HG03103 (cell line): Measurements from ENCODE around the gene ACE.

ENCODE experiments used
- ATAC-seq: cut with Tn5 transposase; IDR thresholded peaks from one replicate; pipeline ENCODE4 v1.9.1; 2021; ENCODE audit warnings: low read depth; ENCODE audit not compliant: unreplicated experiment

Gene ACE

DNA sequence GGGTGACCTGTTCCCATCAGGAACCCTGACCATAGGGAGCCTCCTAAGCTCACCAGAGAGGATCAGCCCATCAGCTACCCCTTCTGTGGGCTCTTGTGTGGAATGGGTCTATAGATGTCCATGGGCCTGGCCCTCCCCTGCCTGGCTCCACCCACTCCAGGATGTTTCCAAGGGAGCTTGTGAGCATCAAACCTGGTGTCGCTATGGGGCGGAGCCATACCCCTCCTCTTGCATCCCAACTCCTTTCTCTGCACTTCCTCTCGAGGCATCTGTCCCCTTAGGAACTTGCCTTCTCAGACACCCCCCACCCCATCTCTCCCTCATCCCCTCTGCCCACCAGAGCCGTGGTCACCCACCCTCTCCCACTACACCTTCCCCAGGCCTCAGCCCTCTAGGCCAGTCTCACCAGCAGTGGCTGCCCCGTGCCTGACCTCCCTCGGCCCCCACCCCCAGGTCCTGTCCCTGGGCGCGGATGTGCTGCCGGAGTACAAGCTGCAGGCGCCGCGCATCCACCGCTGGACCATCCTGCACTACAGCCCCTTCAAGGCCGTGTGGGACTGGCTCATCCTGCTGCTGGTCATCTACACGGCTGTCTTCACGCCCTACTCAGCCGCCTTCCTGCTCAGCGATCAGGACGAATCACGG lies 56.7 kb downstream of the ACE start:
- no peak for ATAC-seq

DNA sequence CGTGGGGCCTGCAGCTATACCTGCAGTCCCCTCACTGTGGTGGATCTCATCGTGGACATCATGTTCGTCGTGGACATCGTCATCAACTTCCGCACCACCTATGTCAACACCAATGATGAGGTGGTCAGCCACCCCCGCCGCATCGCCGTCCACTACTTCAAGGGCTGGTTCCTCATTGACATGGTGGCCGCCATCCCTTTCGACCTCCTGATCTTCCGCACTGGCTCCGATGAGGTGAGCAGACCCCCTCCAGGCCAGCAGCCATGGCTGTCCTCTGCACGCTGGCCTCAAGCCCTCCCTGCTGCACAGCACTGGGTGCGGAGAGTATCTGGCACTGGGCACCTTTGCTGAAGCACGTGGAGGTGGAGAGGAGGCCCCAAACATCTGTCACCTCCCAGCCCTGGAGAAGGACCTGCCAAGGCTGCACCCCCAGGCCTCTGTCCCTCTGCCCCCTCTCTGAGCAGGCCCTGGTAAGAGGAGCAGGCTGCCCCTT lies 57.3 kb downstream of the ACE start:
- no peak for ATAC-seq

GRCh38 chr17:63534816-63535455 lies 58.1 kb downstream of the ACE start:
- no peak for ATAC-seq

DNA sequence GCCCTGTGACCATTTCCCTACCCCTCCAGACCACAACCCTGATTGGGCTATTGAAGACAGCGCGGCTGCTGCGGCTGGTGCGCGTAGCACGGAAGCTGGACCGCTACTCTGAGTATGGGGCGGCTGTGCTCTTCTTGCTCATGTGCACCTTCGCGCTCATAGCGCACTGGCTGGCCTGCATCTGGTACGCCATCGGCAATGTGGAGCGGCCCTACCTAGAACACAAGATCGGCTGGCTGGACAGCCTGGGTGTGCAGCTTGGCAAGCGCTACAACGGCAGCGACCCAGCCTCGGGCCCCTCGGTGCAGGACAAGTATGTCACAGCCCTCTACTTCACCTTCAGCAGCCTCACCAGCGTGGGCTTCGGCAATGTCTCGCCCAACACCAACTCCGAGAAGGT lies 58.8 kb downstream of the ACE start:
- ATAC-seq, result no peak

DNA sequence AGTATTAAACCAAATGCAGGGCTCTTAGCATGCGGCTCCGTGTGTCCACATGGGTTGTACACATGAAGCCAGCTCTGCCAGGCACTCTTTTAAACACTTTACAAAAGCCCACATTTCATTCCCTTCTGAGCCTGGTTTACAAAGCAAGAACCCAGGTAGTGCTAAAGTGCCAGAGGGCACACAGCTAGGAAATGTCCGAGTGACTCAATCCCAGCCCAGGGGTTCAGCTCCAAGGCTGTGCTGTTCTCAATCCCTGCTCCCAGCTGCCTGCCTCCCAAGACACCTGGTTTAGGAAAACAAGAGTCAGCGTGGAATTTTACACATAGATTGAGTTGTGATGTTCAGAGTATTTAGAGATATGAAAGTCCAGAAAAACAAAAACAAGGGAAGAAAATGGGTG lies 60.1 kb downstream of the ACE start:
- no peak for ATAC-seq

- no peak for ATAC-seq
Measured at GRCh38 chr17:63537991-63538692, 61.3 kb downstream of the ACE start.

- no peak for ATAC-seq
Measured at GRCh38 chr17:63538693-63539595, 62.1 kb downstream of the ACE start.

GRCh38 chr17:63540590-63540989 lies 63.7 kb downstream of the ACE start:
- ATAC-seq, result no peak

DNA sequence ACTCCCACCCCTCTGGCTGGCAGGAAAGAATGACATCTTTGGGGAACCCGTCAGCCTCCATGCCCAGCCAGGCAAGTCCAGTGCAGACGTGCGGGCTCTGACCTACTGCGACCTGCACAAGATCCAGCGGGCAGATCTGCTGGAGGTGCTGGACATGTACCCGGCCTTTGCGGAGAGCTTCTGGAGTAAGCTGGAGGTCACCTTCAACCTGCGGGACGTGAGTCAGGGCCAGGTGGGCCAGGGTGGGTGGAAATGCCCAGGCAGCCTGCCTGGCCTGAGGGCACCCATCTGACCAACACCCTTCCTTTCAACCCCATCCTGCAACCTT lies 65.3 kb downstream of the ACE start:
- ATAC-seq, result no peak

DNA sequence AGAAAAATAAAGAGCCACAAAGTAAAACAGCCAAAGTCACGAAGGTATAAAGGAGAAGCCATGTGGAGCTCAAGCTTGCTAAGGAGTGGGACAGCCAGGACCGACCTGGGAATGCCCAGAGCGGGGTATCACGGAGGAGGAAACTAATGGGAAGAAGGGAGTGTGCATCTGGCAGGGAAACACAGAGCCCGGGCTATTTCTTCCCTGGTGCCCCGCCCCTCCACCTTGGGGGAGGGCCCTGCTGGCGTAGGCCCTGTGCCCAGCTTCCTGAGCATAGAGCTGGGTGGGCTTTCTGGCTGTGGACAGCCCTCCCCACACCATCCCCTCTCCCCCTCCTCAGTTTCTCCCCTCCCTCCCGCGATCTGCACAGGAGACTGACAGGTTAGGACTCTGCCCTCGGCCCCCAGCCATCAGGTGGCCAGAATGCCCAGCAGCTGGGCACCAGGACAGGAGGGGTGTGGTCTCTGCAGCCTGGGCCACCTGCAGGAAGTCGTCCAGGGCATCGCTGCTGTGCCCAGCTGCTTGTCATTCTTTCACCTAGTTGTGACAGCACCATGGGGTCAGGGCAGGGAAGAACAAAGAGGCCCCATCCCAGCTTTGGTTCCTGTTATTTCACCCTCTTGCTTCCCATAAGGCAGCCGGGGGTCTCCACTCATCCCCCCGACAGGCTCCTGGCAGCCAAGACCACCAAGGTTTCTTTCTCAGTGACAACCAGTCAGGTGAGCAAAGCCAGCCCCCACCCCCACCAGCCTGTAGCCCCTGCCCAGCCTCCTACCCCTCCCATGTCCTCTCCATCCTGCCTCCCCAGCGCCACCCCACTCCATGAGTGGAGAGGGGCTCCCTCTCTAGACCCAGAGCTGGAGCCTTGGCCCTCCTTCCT lies 66.3 kb downstream of the ACE start:
- ATAC-seq, result no peak

DNA sequence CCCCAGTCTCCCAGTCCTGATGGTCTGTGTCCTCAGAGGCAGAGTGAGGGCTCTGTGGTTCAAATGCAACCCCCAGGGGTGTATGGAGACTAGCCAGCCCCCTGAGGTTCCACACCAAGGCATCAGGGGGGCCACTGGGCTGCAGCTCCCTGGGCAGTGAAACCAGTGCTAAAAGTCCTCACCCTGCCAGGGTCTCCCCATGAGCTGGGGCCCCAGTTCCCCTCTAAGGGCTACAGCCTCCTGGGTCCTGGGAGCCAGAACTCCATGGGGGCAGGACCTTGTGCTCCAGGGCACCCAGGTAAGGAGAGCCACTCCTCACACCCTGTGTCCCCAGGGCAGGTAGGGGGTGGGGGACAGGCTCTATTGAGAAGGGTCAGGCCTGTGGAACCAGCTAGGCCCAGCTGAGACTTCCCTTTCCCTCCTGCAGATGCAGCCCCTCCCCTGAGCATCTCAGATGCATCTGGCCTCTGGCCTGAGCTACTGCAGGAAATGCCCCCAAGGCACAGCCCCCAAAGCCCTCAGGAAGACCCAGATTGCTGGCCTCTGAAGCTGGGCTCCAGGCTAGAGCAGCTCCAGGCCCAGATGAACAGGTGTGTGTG lies 67.1 kb downstream of the ACE start:
- ATAC-seq, result no peak

DNA sequence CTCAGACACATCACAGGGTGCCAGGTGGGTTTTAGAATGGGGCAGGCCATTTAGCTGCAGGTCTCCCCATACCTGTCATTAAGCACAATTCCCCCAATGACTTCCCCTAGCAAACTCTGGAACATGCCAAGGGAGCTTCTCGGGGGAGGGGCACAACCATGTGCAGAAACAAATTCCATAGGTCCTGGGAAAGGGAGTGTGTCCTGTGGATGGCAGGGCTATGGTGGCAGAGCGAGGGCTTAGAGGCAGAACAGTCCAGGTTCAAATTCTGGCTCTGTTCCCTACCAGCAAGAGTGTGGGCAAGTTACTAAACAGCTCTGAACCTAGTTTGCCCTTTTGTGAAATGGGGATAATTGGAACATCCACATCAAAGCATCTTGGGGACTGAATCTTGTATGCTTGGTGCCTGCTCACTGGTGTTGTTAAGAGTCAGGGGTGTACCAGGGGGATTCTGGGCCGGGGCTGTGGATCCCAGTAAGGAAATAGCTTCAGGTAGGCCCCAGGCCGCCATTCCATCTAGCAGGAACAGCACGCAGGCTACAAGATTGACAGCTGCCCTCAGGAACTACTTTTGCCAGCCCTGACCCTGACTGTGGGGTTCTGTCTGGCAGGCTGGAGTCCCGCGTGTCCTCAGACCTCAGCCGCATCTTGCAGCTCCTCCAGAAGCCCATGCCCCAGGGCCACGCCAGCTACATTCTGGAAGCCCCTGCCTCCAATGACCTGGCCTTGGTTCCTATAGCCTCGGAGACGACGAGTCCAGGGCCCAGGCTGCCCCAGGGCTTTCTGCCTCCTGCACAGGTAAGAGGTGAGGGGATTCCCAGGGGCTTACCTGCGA lies 67.8 kb downstream of the ACE start:
- ATAC-seq, result no peak

- no peak for ATAC-seq
Measured at GRCh38 chr17:63546308-63547082, 69.6 kb downstream of the ACE start.

GRCh38 chr17:63547083-63547523 lies 70.2 kb downstream of the ACE start:
- no peak for ATAC-seq
